Tibial nerve (tissue), 4 donors: ENCODE measurements around the gene USP30. TPM values are rescaled to one million over a fixed set of nuclear protein-coding genes. Genes with fewer than 3 reads are reported as not detected.
"Not testable (repeated sequence)": the region's sequence is repeated elsewhere in the genome, so short reads cannot be mapped to it uniquely, and the experiment has no call there.

ENCODE experiments used
- DNase-seq, 2 donors: peaks; one replicate each; pipeline ENCODE4 v3.0.0-alpha.2; 2019; ENCODE audit warnings: low spot score in 2 of 2
- H3K27ac ChIP-seq, 4 donors: fragments of 200-600 bp; sonication (generic) in 3 of 4; one replicate each; pipeline ENCODE4 v1.5.1; 2017 to 2019; ENCODE audit warnings: mild to moderate bottlenecking in 1 of 4
- H3K27me3 ChIP-seq, 2 donors: fragments of 200-600 bp; sonication (generic) in 1 of 2; one replicate each; pipeline versions ENCODE4 v1.5.1 to v1.6.0; 2017 to 2019
- H3K36me3 ChIP-seq, 3 donors: fragments of 200-600 bp; sonication (generic); one replicate each; pipeline ENCODE4 v1.5.1; 2018 to 2019
- H3K4me1 ChIP-seq, 4 donors: fragments of 200-600 bp; sonication (generic) in 3 of 4; one replicate each; pipeline ENCODE4 v1.5.1; 2017 to 2019
- H3K4me3 ChIP-seq, 4 donors: fragments of 200-600 bp; sonication (generic) in 3 of 4; one replicate each; pipeline ENCODE4 v1.5.1; 2017 to 2019; ENCODE audit warnings: mild to moderate bottlenecking in 1 of 4, moderate library complexity in 1 of 4
- H3K9me3 ChIP-seq, 4 donors: fragments of 200-600 bp; sonication (generic) in 3 of 4; one replicate each; pipeline ENCODE4 v1.5.1; 2017 to 2019
- CTCF ChIP-seq, 5 experiments: fragments of 200-600 bp in 3 of 5; fragments of 450-650 bp in 2 of 5; sonication (generic) in 3 of 5; IDR thresholded peaks; one replicate each; pipeline ENCODE4 v1.5.1; 2016 to 2019; ENCODE audit warnings: antibody characterized with exemption in 5 of 5, mild to moderate bottlenecking in 3 of 5, moderate library complexity in 2 of 5
- EP300 ChIP-seq, 2 donors: sonication (generic); formaldehyde crosslinking; IDR thresholded peaks; one replicate each; pipeline ENCODE4 v1.6.1; 2017; ENCODE audit warnings: antibody characterized with exemption in 2 of 2, mild to moderate bottlenecking in 1 of 2
- POLR2A ChIP-seq, 2 donors: fragments of 450-650 bp; IDR thresholded peaks; one replicate each; pipeline ENCODE4 v1.6.1; 2017; ENCODE audit warnings: antibody characterized with exemption in 2 of 2, mild to moderate bottlenecking in 2 of 2, moderate library complexity in 2 of 2
- WGBS, 2 donors: methylation state at CpG; one replicate each; pipeline ENCODE4 v1.1.5; 2018; 5-methylcytosine and 5-hydroxymethylcytosine counted together
- total RNA-seq, 4 donors: library from RNA; depleted of rRNA; stranded (reverse); fragments of >200 nt; gene quantifications; one replicate each; pipeline ENCODE4 v1.1.0, GENCODE V29; 2016

The USP30 gene
- total RNA-seq, 4 donors from 2014 or later, result 12.0 to 38.8 (median 20.8) TPM

GRCh38 chr12:109020796-109021380 is 31.5 kb upstream of the USP30 start, which contains the start of gene SVOP:
Gene SVOP (minus strand): TSS chr12:109021068. CDS start chr12:109020868, 200 bp downstream.
- DNase-seq, result peak; percentile 28 to 33
- Histone ChIP-seq H3K36me3 (no peaks in the 10 kb centered on the region), H3K27ac (no peak within 1 kb of the TSS), H3K4me1 (peaks cover 0 to 7% (median 0%) of the 10 kb centered on the region in 4 donors), H3K4me3 (no peak within 1 kb of the TSS), H3K27me3 (no peaks in the 10 kb centered on the region), H3K9me3 (no peaks in the 10 kb centered on the region)
- no peak for TF ChIP-seq POLR2A (IDR thresholded peaks at IDR 0.05)
- TF ChIP-seq EP300 (IDR thresholded peaks at IDR 0.05), result no peak
- TF ChIP-seq CTCF (IDR thresholded peaks at IDR 0.05), result no peak
- whole genome bisulfite sequencing, 2 donors, result 6 to 7% methylated on average over 27 to 30 of the region's 30 CpGs

GRCh38 chr12:109027767-109028166 is 24.6 kb upstream of the USP30 start:
- Histone ChIP-seq H3K36me3 (no peaks in the 10 kb centered on the region), H3K27me3 (no peaks in the 10 kb centered on the region), H3K4me3 (no peak overlapping the region), H3K27ac (no peak overlapping the region), H3K9me3 (no peaks in the 10 kb centered on the region), H3K4me1 (no peaks in the 10 kb centered on the region)
- DNase-seq, result no peak
- no peak for TF ChIP-seq EP300 (IDR thresholded peaks at IDR 0.05)
- no peak for TF ChIP-seq CTCF (IDR thresholded peaks at IDR 0.05)
- TF ChIP-seq POLR2A (IDR thresholded peaks at IDR 0.05), result no peak
- 18 to 34% methylated on average over 1 of the region's 1 CpG for WGBS, 2 donors

GRCh38 chr12:109028624-109029023 is 23.8 kb upstream of the USP30 start:
- 61 to 75% methylated on average over 2 to 3 of the region's 3 CpGs for WGBS, 2 donors
- H3K27ac ChIP-seq, H3K4me1 ChIP-seq, H3K4me3 ChIP-seq, H3K9me3 ChIP-seq, H3K27me3 ChIP-seq, DNase-seq, H3K36me3 ChIP-seq: not testable (repeated sequence)

GRCh38 chr12:109029411-109029810 is 23.0 kb upstream of the USP30 start:
- WGBS, 2 donors, result 52 to 57% methylated on average over 2 of the region's 2 CpGs
- H3K27ac ChIP-seq, result no peak overlapping the region
- H3K36me3 ChIP-seq, result no peaks in the 10 kb centered on the region
- no peak overlapping the region for H3K4me3 ChIP-seq
- TF ChIP-seq CTCF (IDR thresholded peaks at IDR 0.05), result no peak
- TF ChIP-seq POLR2A (IDR thresholded peaks at IDR 0.05), result no peak
- no peak for TF ChIP-seq EP300 (IDR thresholded peaks at IDR 0.05)
- H3K27me3 ChIP-seq, result no peaks in the 10 kb centered on the region
- H3K9me3 ChIP-seq, result no peaks in the 10 kb centered on the region
- no peaks in the 10 kb centered on the region for H3K4me1 ChIP-seq
- no peak for DNase-seq

GRCh38 chr12:109033239-109034196 is 18.9 kb upstream of the USP30 start:
- Histone ChIP-seq H3K27ac (no peak overlapping the region), H3K27me3 (no peaks in the 10 kb centered on the region), H3K4me1 (no peaks in the 10 kb centered on the region), H3K9me3 (peaks cover 0 to 23% (median 3%) of the 10 kb centered on the region in 4 donors), H3K4me3 (no peak overlapping the region), H3K36me3 (no peaks in the 10 kb centered on the region)
- WGBS, 2 donors, result 41 to 44% methylated on average over 7 of the region's 7 CpGs
- no peak for TF ChIP-seq POLR2A (IDR thresholded peaks at IDR 0.05)
- TF ChIP-seq EP300 (IDR thresholded peaks at IDR 0.05), result no peak
- TF ChIP-seq CTCF (IDR thresholded peaks at IDR 0.05), result no peak
- DNase-seq, result no peak
